PC-9 (cell line): ENCODE data around the gene MYO1E. TPM values are rescaled to one million over a fixed set of nuclear protein-coding genes. Genes with fewer than 3 reads are reported as not detected.

Experiments
- BruUV-seq: library from RNA; stranded (reverse); fragments of 400-500 nt; replicated peaks from 2 replicates; lab custom pipeline; 2021; lab: Mats Ljungman, UMichigan
- CTCF ChIA-PET: fragments of 300-600 bp; sonication (Branson Sonifier 250); formaldehyde crosslinking; loops from one replicate; lab custom pipeline; 2022; ENCODE audit warnings: antibody characterized with exemption; lab: Charles Lee
- POLR2A ChIA-PET: fragments of 300-600 bp; sonication (Branson Sonifier 250); formaldehyde crosslinking; loops from one replicate; lab custom pipeline; 2022; ENCODE audit warnings: antibody characterized with exemption; ENCODE audit not compliant: unreplicated experiment; lab: Charles Lee
- DNase-seq, 2 experiments: peaks; one replicate each; pipeline versions ENCODE4 v3.0.0 to v3.0.0-alpha.2; 2015 to 2022; ENCODE audit warnings: mixed read lengths in 1 of 2
- H2AFZ ChIP-seq: fragments of 200-600 bp; sonication (generic); 2 replicates; pipeline ENCODE4 v1.8.1; 2017; ENCODE audit warnings: antibody characterized with exemption
- H3F3A ChIP-seq: fragments of 200-600 bp; sonication (generic); 2 replicates; pipeline ENCODE4 v1.8.1; 2017; ENCODE audit warnings: antibody characterized with exemption, mild to moderate bottlenecking, low read depth; ENCODE audit not compliant: insufficient read depth
- H3K27ac ChIP-seq: fragments of 200-600 bp; sonication (generic); 2 replicates; pipeline ENCODE4 v1.6.1; 2016; ENCODE audit warnings: mixed run types
- H3K27me3 ChIP-seq: fragments of 200-600 bp; sonication (generic); 2 replicates; pipeline ENCODE4 v1.6.1; 2016; ENCODE audit warnings: low read depth, mixed run types; ENCODE audit not compliant: insufficient read depth
- H3K36me3 ChIP-seq: fragments of 200-600 bp; sonication (generic); 2 replicates; pipeline ENCODE4 v1.6.1; 2016; ENCODE audit warnings: low read depth, mixed run types
- H3K4me1 ChIP-seq: fragments of 200-600 bp; sonication (generic); replicated peaks from 2 replicates; pipeline ENCODE4 v1.6.1; 2016; ENCODE audit warnings: mixed run types; ENCODE audit not compliant: insufficient read depth
- H3K4me2 ChIP-seq: fragments of 200-600 bp; sonication (generic); 2 replicates; pipeline ENCODE4 v1.6.1; 2017; ENCODE audit warnings: mixed run types
- H3K4me3 ChIP-seq: fragments of 200-600 bp; sonication (generic); 2 replicates; pipeline ENCODE4 v1.6.1; 2016; ENCODE audit warnings: mixed run types
- H3K79me2 ChIP-seq: fragments of 200-600 bp; sonication (generic); 2 replicates; pipeline ENCODE4 v1.6.1; 2017; ENCODE audit warnings: low read depth, mixed run types
- H3K9me2 ChIP-seq: fragments of 200-600 bp; sonication (generic); 2 replicates; pipeline ENCODE4 v1.8.1; 2017; ENCODE audit warnings: mild to moderate bottlenecking; ENCODE audit not compliant: insufficient read depth
- H3K9me3 ChIP-seq: fragments of 200-600 bp; sonication (generic); 2 replicates; pipeline ENCODE4 v1.8.1; 2016; ENCODE audit warnings: low read depth; ENCODE audit not compliant: insufficient read depth
- H4K20me1 ChIP-seq: fragments of 200-600 bp; sonication (generic); 2 replicates; pipeline ENCODE4 v1.8.1; 2017; ENCODE audit not compliant: insufficient read depth
- EZH2 ChIP-seq: fragments of 200-600 bp; sonication (generic); IDR thresholded peaks from 2 replicates; pipeline ENCODE4 v1.8.0; 2017; ENCODE audit warnings: antibody characterized with exemption, low read depth
- intact Hi-C: fragments of 100-400 bp; cut with micrococcal nuclease; formaldehyde crosslinking; loops from one replicate; pipeline ENCODE4 v1.10.0; 2022; ENCODE audit not compliant: unreplicated experiment
- total RNA-seq: library from RNA; stranded (reverse); gene quantifications from 2 replicates; pipeline ENCODE4 v1.2.3, GENCODE V29; 2021
- TF ChIP-seq, protein P1 (sequence below): fragments of 200-600 bp; sonication (generic); conservative IDR thresholded peaks from 2 replicates; pipeline ENCODE4 v1.6.1; 2017; ENCODE audit warnings: mixed run types, antibody characterized with exemption, mild to moderate bottlenecking, moderate library complexity

Gene MYO1E
- total RNA-seq, 1 experiment from 2014 or later = 156 TPM

DNA sequence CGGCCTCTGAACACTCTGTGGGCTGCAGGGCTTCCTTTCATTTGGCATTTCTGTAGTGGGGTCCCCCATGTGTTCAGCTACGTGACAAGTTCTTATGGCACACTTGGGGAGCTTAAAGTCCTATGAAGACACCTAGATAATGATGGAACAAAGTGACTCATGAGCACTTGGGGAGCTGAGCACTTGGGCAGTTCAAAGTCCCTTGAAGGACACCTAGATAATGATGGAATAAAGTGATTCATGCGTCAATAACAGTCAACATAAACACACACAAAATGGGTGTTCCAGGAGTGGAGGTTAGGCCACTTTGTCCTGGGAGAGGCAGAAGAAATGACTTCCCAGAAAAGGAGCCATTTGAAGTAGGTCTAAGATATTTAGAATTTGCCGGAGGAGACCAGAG, 99.4 kb downstream of the MYO1E start:
- H3K79me2 ChIP-seq = peaks cover 83% of the 10 kb centered on the region
- no peaks in the 10 kb centered on the region for H3K9me2 ChIP-seq
- H4K20me1 ChIP-seq = no peaks in the 10 kb centered on the region
- intact Hi-C loops = no loop called here
- TF ChIP-seq, protein P1, sequence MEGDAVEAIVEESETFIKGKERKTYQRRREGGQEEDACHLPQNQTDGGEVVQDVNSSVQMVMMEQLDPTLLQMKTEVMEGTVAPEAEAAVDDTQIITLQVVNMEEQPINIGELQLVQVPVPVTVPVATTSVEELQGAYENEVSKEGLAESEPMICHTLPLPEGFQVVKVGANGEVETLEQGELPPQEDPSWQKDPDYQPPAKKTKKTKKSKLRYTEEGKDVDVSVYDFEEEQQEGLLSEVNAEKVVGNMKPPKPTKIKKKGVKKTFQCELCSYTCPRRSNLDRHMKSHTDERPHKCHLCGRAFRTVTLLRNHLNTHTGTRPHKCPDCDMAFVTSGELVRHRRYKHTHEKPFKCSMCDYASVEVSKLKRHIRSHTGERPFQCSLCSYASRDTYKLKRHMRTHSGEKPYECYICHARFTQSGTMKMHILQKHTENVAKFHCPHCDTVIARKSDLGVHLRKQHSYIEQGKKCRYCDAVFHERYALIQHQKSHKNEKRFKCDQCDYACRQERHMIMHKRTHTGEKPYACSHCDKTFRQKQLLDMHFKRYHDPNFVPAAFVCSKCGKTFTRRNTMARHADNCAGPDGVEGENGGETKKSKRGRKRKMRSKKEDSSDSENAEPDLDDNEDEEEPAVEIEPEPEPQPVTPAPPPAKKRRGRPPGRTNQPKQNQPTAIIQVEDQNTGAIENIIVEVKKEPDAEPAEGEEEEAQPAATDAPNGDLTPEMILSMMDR = no peak
- POLR2A ChIA-PET = interaction anchor here (0.6 kb wide), 1 partner anchor 16 kb away, joined by 4 read pairs; no protein-coding TSS in a partner anchor
- CTCF ChIA-PET = no interaction called here
- no peak overlapping the region for H3K4me3 ChIP-seq
- no peak for DNase-seq
- H3K4me1 ChIP-seq = peaks cover 73% of the 10 kb centered on the region
- H3F3A ChIP-seq = peaks cover 74% of the 10 kb centered on the region
- H3K27ac ChIP-seq = peak overlapping the region; percentile 98
- no peaks in the 10 kb centered on the region; the same call in 1 of the 2 replicates for H3K9me3 ChIP-seq
- H2AFZ ChIP-seq = no peak overlapping the region
- BruUV-seq = no TSS peak
- H3K27me3 ChIP-seq = no peaks in the 10 kb centered on the region
- 0 out of 2 replicates have a peak overlapping the region, but pooled peaks have one; percentile 65 for H3K4me2 ChIP-seq
- peaks cover 5% of the 10 kb centered on the region for H3K36me3 ChIP-seq

DNA sequence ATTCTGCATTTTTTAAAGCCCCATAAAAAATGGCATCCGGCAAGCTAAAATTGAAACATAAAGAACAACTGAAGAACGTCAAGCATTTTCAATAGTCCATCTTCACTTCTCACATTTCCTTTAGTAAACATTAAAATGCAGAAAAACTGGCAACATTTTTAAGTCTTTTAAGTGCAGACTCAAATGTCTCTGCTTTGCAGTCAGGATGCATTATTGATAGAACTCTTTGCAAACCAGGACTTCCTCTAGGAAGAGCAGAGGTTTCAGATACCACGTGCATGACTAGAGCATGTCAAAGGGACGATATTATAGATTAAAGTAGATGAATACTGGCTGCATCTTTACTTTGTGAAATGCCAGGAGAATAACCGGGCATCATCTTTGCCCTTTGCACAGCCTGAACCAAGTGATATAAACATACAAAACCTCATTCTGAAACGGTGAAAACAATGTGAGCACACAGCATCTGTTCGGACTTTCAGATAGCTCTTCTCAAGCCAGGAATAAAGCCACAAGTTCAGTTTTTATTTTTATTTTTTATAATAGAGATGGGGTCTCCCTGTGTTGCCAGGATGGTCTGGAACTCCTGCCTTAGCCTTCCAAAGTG, 101.0 kb downstream of the MYO1E start:
- Histone ChIP-seq H3K36me3 (peaks cover 5% of the 10 kb centered on the region), H3K4me3 (no peak overlapping the region), H3K79me2 (peaks cover 84% of the 10 kb centered on the region), H3K27me3 (no peaks in the 10 kb centered on the region), H3K4me2 (no peak overlapping the region), H3K4me1 (peaks cover 68% of the 10 kb centered on the region), H3F3A (peaks cover 66% of the 10 kb centered on the region), H2AFZ (no peak overlapping the region), H3K9me3 (no peaks in the 10 kb centered on the region; the same call in 1 of the 2 replicates), H3K27ac (peak overlapping the region; percentile 23; the same call in 1 of the 2 replicates), H3K9me2 (no peaks in the 10 kb centered on the region), H4K20me1 (no peaks in the 10 kb centered on the region)
- TF ChIP-seq, protein P1 = no peak
- POLR2A ChIA-PET = no interaction called here
- no peak for DNase-seq
- intact Hi-C loops = no loop called here
- CTCF ChIA-PET = no interaction called here
- no TSS peak for BruUV-seq

DNA sequence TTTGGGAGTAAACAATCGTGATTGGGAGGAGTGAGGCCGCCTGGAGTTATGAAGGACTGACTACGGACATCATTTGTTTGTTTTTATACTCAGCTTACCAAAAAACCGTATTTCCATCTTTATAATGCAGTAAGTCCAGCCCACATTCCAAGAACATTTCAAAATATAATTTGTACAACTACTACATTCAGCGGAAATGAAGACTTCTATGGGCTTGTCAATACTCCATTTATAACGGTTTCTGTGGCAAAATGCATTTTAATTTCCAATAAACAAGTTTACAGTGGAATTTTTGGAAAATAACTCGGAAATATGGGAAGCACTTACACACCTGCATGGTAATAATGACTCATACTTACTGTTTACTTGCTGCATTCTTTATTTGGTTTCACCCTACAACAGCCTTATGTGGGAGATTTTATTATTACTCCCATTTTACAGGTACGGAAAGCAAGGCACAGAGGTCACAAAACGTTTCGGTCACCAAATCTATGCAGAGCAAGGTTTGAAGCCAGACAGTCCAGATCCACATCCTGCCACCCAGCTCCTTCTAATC, 103.7 kb downstream of the MYO1E start:
- intact Hi-C loops = no loop called here
- Histone ChIP-seq H3K9me2 (no peaks in the 10 kb centered on the region), H3K9me3 (no peaks in the 10 kb centered on the region), H3K79me2 (peaks cover 74% of the 10 kb centered on the region), H3K4me1 (peaks cover 42% of the 10 kb centered on the region), H3K27ac (peak overlapping the region; percentile 89), H3K4me2 (peak overlapping the region; percentile 48), H3K36me3 (peaks cover 5% of the 10 kb centered on the region), H3F3A (peaks cover 47% of the 10 kb centered on the region), H4K20me1 (no peaks in the 10 kb centered on the region), H3K27me3 (no peaks in the 10 kb centered on the region), H3K4me3 (peak overlapping the region; percentile 24; the same call in 1 of the 2 replicates), H2AFZ (no peak overlapping the region)
- CTCF ChIA-PET = no interaction called here
- POLR2A ChIA-PET = interaction anchor here (0.6 kb wide), 1 partner anchor 15 kb away, joined by 3 read pairs; no protein-coding TSS in a partner anchor
- no peak for TF ChIP-seq EZH2
- TF ChIP-seq, protein P1 = no peak
- no peak for DNase-seq
- BruUV-seq = no TSS peak
